ENCODE results near the gene PXYLP1. TPM values are rescaled to one million over a fixed set of nuclear protein-coding genes. Genes with fewer than 3 reads are reported as not detected.
"Not testable (repeated sequence)": the region's sequence is repeated elsewhere in the genome, so short reads cannot be mapped to it uniquely, and the experiment has no call there.

The PXYLP1 gene
- total RNA-seq, 2 donors from 2014 or later: 9.7 to 17.5 TPM

DNA sequence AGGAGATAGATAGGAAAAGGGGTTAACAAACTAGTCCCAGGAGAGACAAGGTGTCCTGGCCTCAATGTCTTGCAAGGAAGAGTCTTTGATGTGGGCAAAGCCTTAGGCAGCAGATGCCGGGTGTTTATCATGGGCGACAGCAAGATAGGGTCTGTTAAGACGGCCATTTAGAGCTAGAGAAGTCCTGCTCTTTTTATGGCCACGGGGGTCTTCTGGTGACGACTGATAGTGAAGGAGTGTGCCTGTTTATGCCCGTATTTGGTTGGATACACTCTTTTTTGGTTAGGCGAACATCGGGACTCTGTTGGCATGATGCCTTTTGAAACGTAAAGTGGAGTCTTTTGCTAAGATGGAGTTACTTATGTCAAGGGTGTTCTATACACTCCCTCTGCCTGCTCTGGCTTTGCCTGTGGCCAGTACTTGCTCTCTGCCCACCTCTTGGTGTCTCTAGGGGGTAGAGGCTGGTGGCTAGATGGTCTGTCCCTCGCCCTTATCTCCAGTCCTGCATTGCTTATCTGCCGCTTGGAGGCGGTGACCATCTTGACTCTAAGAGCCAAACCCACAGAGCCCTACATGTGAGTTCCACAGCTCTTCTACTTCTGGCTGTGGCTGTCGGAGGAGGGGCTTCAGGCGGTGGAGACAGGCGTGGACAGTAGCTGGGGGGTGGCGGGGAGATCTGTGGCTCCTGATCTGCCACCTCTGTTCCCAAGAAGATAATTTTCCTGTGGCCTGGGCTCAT is 80.9 kb downstream of the PXYLP1 start:
- no peak for ATAC-seq
- H3K9me3 Mint-ChIP-seq: no peaks in the 10 kb centered on the region
- peaks cover 12 to 20% of the 10 kb centered on the region in 2 donors for H3K36me3 Mint-ChIP-seq
- no peak for DNase-seq (ENCODE audit: low spot score in 2 of 2)
- peak overlapping the region; percentile 92 to 99 for H3K27ac Mint-ChIP-seq

DNA sequence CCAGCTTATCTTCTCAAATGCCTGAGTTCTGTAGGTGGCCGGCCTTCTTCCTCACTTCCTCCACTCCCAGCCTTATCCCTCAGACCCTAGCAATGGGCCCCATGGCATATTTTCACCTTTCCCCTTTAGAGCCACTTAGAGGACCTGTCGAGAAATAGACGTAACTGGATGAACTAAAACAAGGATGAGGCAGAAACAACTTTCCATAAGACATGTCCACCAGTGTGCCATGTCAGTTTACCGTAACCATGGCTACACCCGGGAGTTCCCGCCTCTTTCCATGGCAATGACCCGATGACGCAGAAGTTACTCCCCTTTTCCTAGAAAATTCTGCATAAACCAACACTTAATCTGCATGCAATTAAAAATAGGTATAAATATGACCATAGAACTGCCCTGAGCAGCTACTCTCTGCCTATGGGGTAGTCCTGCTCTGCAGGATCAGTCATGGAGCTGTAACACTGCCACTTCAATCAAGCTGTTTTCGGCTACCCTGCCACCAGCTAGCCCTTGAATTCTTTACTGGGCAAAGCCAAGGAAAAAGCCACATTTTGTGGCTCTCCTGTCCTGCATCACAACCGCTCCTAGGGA is 81.6 kb downstream of the PXYLP1 start:
- ATAC-seq: no peak
- no peak for DNase-seq (ENCODE audit: low spot score in 2 of 2)
- Mint-ChIP-seq H3K27ac (peak overlapping the region in 1 of 2 donors; percentile 92), H3K9me3 (no peaks in the 10 kb centered on the region), H3K36me3 (peaks cover 12 to 20% of the 10 kb centered on the region in 2 donors)

DNA sequence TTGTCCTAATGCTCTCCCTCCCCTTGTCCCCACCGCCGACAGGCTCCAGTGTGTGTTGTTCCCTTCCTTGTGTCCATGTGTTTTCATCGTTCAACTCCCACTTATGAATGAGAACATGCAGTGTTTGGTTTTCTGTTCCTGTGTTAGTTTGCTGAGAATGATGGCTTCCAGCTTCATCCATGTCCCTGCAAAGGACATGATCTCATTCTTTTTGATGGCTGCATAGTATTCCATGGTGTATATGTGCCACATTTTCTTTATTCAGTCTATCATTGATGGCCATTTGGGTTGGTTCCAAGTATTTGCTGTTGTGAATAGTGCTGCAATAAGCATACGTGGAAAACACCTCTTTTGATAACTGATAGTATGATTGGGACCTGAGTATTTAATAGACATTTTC is 82.8 kb downstream of the PXYLP1 start:
- H3K9me3 Mint-ChIP-seq; H3K27ac Mint-ChIP-seq; DNase-seq (ENCODE audit: low spot score in 2 of 2); ATAC-seq: not testable (repeated sequence)
- peaks cover 14 to 21% of the 10 kb centered on the region in 2 donors for H3K36me3 Mint-ChIP-seq

DNA sequence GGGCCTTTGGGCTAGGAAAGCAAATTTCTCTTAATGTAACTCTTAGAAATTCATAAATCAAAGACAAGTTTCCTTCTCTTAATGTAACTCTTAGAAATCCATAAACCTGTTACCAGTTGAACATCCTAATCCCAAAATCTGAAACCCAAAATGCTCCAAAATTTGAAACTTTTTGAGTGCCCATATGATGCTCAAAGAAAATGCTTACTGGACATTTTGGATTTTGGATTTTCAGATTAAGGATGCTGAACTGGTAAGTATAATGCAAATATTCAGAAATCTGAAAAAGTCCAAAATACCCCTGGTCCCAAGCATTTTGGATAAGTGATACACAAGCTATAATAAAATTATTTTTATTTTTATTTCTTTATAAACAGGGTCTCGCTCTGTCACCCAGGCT is 85.2 kb downstream of the PXYLP1 start:
- peaks cover 11 to 12% of the 10 kb centered on the region in 2 donors for H3K9me3 Mint-ChIP-seq
- DNase-seq (ENCODE audit: low spot score in 2 of 2) (no peak), ATAC-seq (no peak)
- peaks cover 11 to 18% of the 10 kb centered on the region in 2 donors for H3K36me3 Mint-ChIP-seq
- H3K27ac Mint-ChIP-seq: no peak overlapping the region

DNA sequence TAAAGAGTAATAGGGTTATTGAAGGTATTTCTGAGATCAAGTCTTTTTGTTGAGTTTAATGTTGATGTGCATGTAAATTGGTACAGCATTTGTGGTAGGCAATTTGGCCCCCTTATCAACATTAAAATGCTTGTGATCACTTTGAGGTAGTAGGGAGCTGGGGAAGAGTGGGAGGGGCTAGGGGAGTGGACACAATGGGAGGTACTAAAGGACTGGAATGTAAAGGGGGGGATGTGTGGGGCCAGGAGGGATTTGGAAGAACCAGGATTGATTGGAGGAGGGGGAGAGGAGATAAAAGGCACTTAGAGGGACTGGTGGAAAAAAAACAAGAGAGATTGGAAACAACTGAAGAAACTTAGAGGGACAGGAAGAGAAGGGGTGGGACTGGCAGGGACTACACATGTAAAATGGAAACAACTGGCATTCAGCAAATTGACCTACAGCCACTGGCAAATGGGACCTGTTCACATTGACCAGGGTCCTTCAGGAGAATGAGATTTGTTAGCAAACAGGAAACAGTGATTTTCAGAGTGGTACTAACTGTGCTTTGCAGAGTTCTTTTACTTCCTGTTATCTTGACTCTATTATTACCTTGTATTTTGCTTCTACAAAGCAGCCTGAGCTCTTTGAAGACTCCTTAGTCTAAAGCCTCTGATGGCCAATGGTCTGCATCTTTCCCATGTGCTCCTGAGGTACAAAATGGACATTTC is 88.9 kb downstream of the PXYLP1 start:
- no peak for ATAC-seq
- DNase-seq (ENCODE audit: low spot score in 2 of 2): no peak
- peaks cover 12 to 15% of the 10 kb centered on the region in 2 donors for H3K9me3 Mint-ChIP-seq
- H3K36me3 Mint-ChIP-seq: peaks cover 8 to 14% of the 10 kb centered on the region in 2 donors
- peak overlapping the region in 1 of 2 donors; percentile 64 for H3K27ac Mint-ChIP-seq

DNA sequence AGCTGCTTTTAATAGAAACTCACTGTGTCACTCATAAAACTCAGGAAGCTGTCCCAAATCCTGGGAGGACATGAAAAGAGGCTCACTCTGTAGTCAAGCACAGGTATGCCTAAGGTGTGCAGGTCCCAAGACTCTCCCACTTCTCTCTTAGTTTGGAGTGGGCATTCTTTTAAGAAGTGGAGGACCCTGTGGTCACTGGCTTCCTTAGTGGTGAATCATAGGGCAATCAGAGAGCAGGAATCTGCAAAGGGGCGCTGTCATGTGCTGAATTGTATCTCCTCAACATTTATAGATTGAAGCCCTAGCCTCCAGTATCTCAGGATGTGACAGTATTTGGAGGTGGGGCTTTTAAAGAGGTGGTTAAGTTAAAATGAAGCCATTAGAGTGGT is 89.5 kb downstream of the PXYLP1 start:
- peak overlapping the region; percentile 64 to 69 for H3K27ac Mint-ChIP-seq
- ATAC-seq (peak in 1 of 2 donors; percentile 36), DNase-seq (ENCODE audit: low spot score in 2 of 2) (no peak)
- peaks cover 8 to 14% of the 10 kb centered on the region in 2 donors for H3K36me3 Mint-ChIP-seq
- H3K9me3 Mint-ChIP-seq: peaks cover 12 to 15% of the 10 kb centered on the region in 2 donors

DNA sequence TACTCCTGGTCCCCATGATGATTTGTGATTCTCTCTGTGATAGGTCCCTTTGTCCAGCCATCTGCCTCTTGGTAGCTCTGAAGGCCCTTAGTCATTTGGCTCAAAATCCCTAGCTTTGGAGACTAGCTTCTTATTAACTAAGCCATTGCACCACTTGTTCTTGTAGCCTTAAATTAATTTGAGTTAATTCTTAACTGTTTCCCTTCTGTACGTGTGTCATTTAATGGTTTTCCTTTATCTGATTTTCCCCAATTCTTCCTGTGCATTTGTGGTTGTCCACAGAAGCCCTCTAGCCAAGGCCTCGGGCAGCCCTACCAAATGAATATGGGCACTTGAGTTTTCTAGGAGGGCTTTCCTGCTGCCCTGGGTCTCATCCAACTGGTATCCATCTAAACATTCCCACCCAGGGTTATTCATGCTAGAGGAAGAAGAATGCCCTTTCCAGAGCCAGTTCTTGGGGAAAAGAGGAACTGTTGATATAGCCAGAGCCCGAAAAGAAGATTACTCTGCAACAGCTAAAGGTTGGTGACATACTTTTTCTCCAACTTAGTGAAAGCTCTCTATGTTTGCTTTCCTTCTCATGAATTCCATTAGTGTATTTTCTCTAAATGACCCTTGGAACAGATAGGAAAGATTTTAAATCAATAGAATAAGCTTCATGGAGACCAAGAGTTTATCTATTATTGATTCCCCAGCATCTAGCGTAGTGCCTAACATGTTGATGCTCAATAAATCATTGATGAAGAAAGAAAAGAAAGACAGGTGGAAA is 92.5 kb downstream of the PXYLP1 start:
- peaks cover 12 to 15% of the 10 kb centered on the region in 2 donors for H3K9me3 Mint-ChIP-seq
- ATAC-seq (no peak), DNase-seq (ENCODE audit: low spot score in 2 of 2) (no peak)

DNA sequence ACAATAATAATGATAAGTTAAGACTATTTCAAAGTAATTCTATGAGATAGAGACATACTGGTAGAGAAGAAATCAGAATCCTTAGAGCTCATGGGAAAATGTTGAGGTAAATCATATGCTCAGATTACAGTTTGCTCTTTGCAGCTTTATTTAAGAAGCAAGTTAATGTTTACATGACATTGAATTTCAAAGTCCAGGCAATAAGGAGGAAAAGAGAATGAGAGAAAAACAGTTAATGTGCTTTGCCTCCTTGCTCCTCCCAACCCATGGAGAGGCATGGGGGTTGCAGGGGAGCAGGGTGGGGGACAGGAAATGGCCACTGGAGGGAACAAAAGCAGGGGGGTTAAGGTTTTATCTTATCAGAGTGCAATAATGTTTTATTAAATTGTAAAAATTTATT is 94.5 kb downstream of the PXYLP1 start:
- no peak for DNase-seq (ENCODE audit: low spot score in 2 of 2)
- no peak for ATAC-seq
- Mint-ChIP-seq H3K9me3 (peaks cover 0 to 4% of the 10 kb centered on the region in 2 donors), H3K27ac (no peak overlapping the region), H3K36me3 (no peaks in the 10 kb centered on the region)

More for the DNA sequence above, 92.5 kb downstream of the PXYLP1 start:
- peaks cover 8 to 14% of the 10 kb centered on the region in 2 donors for H3K36me3 Mint-ChIP-seq
- H3K27ac Mint-ChIP-seq: no peak overlapping the region

DNA sequence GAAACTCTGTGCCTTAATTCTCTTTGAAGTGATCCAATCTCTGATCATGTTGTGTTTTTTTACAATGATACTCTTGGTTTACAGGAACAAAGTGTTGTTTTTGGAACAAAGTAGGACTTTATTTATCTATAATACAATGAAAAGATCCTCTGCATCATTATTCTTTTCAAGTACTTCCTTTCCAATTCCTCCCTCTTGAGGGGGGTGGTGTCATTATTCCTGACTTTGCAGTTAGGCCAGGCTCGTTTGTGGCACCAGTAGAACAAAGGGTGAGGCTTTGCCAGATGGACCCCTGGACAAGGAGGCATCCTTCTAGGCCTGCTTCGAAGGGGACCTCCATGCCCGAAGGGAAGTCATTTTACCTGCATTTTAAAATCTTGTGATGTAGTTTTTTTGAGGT is 95.0 kb downstream of the PXYLP1 start:
- ATAC-seq (no peak), DNase-seq (ENCODE audit: low spot score in 2 of 2) (no peak)
- no peak overlapping the region for H3K27ac Mint-ChIP-seq
- no peaks in the 10 kb centered on the region for H3K36me3 Mint-ChIP-seq
- peaks cover 0 to 4% of the 10 kb centered on the region in 2 donors for H3K9me3 Mint-ChIP-seq

DNA sequence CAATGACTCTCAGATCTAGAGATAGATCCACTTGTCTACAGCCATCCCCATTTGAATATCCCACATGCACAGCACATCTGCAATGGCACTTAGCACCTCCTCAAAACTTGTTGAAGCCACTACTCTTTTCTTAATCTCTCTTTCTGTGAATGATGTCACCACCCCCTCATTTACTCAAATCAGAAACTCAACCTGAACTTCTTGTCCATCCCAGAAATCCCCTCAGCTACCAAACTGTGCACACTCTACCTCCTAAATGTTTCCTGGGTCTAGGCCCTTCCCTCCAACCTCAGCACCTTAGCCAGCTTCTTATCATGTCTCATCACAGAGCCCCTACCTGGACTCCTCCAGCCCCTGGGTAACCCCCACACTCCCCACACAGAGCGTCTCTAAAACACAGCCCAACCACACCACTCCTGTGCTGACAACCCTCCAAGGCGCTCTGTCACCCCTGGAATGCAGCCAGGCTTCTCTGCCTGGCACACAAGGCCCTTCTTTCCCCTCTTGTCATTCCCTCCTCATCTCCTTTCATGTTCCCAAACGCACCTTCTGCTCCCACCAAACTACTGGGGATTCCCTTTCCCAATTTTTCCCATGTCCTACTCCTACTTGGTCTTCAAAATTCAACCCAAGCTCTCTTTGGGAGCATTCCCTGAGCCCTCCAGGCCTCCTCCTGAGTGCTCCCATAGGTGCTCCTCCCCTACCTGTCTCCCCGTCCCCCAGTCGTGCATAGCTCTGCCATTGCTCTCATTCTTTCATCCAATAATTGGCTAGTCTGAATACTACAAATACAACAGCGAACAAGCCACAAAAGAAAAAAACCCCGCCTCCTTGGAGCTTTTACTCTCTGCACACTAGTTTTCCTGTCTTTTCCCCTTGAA is 96.9 kb downstream of the PXYLP1 start:
- H3K36me3 Mint-ChIP-seq: no peaks in the 10 kb centered on the region
- H3K27ac Mint-ChIP-seq: peak overlapping the region; percentile 40 to 61
- ATAC-seq (peak; percentile 85 to 88), DNase-seq (ENCODE audit: low spot score in 2 of 2) (no peak)
- no peaks in the 10 kb centered on the region for H3K9me3 Mint-ChIP-seq

DNA sequence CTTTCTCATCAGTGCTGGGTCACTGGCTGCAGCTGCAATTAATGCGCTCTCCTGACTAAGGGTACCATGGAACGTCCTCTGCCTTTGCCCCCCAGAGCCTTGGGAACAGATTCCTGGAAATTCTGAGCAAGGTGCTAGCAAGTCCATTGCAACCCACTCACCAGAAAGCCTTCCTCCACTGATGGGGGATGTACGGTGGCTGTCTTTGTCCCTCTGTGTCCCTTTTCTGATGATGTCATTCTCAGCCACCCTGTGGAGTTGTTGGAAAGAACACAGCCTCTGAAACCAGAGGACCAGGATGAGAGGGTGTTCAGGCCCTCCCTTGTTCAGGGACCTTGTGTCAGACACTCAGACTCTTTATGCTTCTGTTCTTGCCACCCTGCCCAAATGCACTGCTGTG is 98.6 kb downstream of the PXYLP1 start:
- Mint-ChIP-seq H3K27ac (no peak overlapping the region), H3K36me3 (no peaks in the 10 kb centered on the region), H3K9me3 (no peaks in the 10 kb centered on the region)
- no peak for DNase-seq (ENCODE audit: low spot score in 2 of 2)
- no peak for ATAC-seq

DNA sequence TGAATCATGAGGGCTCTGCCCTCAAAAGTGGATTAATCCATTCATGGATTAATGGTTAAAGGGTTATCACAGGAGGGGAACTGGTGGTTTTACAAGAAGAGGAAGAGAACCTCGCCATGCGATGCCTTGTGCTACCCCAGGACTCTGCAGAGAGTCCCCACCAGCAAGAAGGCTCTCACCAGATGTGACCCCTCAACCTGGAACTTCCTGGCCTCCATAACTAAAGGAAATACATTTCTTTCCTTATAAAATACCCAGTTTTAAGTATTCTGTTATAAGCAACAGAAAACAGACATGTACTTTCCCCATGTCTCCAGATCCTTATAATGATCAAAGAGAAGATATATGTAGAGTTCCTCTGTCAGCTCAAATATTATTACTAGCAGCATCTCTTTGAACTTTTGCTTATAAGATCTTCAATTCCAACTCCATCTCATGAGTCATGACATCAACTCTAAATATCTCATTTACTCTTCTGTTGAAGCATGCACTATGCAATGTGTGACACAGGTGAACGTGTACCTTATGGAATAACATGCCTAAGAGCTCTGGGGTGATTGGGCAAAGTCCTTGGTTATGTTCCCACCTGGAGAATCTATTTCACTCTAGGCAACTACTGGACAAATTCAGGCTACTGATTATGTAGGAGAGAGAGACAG is 99.2 kb downstream of the PXYLP1 start:
- Mint-ChIP-seq H3K9me3 (no peaks in the 10 kb centered on the region), H3K36me3 (no peaks in the 10 kb centered on the region), H3K27ac (no peak overlapping the region)
- no peak for DNase-seq (ENCODE audit: low spot score in 2 of 2)
- ATAC-seq: no peak

DNA sequence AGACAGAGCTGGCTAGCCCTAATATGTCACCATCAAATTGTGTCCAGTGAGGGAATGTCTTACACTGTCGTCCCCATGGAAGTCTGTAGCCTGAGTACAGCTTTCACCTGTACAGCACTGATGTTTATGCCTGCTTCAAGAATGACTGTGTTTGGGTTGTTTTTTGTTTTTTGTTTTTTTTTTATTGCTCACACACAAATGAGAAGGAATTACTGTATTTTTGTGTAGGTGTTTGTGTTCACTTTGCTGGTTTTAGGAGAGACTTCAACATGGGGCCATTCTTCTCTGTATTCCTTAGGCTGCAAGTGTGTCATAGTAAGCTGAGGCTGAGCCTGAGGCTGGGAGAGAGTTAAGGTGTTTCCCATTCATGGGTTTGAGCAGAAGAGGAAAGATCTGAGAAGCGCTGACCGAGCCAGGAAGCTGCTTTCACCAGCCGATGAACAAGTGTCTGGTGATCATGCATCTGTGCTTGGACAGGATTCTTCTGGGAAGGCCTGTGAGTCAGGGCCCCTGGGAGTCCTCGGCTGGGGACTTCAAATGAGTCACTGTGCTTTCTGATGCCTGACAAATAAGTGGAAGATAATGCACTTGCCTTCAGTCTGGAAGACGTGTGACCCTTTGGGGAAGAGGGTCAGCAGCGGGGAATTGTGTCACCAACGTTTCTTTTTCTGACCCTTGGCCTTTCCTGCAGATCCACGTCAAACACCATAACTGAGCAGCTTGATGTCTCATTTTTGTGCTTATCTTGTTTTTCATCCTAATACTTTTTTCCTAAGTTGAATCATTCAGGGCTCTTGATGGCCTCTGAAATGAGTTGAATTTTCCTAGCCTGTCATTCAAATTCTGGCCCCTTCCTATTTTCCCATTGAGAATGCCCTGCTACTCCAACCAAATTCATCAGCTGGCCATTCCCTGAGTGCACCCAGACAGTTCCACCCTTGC is 100.0 kb downstream of the PXYLP1 start:
- Mint-ChIP-seq H3K27ac (no peak overlapping the region), H3K36me3 (no peaks in the 10 kb centered on the region), H3K9me3 (no peaks in the 10 kb centered on the region)
- ATAC-seq: no peak
- DNase-seq (ENCODE audit: low spot score in 2 of 2): no peak

DNA sequence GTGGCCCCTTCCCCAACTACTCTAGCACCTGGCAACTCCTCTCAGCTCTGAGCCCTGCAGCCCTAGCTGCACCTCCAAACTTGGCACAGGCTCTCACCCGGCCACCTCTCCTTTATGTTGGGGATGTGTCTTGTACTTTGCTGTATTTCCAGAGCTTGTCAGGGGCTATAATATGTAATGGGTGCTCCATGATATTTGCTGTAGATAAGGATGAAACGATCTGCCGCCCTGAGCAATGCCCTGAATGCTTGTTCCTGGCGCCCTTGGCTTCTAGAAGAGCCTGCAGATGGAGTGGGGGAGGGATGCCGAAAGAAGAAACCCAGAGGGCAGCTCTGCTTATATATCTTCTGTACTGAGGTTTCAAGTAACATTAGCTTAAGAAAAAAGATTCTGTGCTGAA is 100.8 kb downstream of the PXYLP1 start:
- no peak overlapping the region for H3K27ac Mint-ChIP-seq

More for the DNA sequence above, 100.8 kb downstream of the PXYLP1 start:
- no peaks in the 10 kb centered on the region for H3K9me3 Mint-ChIP-seq
- DNase-seq (ENCODE audit: low spot score in 2 of 2) (no peak), ATAC-seq (no peak)
- H3K36me3 Mint-ChIP-seq: no peaks in the 10 kb centered on the region

All from activated naive CD4-positive, alpha-beta T cell treated with anti-CD3 and anti-CD28 coated beads, Interleukin-2, amount 50 U/mL, for 72 hours (primary cell).